GM18517 (cell line): ENCODE data around the gene CUL4B.
A peak's percentile ranks its signal among the peaks of the same experiment; 100 is the strongest.
"Not testable (repeated sequence)": the region's sequence is repeated elsewhere in the genome, so short reads cannot be mapped to it uniquely, and the experiment has no call there.

Source experiments
- ATAC-seq: cut with Tn5 transposase; IDR thresholded peaks from one replicate; pipeline ENCODE4 v1.9.1; 2021; ENCODE audit warnings: mild to moderate bottlenecking, moderate library complexity; ENCODE audit not compliant: unreplicated experiment

The CUL4B gene

DNA sequence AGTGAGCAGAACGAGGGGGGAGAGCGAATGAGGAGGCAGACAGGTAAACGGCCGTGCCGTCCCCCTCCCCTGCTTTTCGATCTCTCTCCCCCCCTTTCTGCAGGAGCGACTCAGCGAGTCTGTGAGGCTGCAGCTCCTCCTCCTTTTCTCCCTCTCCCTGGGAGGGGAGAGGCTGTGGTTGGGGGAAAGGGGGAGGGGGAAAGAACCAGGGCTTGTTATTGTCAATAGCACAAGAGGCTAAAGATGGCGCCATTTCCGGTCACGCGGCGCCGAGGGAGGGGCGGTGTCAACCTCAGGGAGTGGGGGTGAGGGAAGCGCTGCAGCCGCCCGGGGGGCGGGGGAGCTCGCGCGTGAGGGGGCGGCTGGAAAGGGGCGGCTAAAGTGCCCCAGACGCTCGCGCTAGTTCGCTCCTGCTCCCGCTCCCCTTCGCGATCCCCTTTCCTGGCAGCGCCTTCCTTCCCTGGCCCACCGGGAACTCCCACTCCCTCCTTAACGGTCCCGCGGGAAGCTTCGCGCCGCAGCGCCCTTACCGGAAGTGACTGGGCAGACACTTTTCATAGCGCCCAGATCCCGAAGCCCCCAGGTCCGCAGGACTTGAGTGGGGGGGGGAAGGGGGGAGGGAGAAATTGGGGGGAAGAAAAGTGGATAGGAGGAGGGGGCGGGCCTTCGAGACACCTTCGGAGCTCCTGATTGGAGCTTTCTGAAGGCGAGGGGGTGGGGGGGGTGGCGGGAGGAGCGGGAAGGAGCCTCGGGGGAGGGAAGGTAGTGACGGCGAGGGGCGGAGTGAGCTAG lies at the start of gene CUL4B:
TSS of gene CUL4B (minus strand) at position 121 of the 792 bp plus-strand sequence. CDS start 324 bp downstream, outside the sequence.
- ATAC-seq = peak; percentile 77

DNA sequence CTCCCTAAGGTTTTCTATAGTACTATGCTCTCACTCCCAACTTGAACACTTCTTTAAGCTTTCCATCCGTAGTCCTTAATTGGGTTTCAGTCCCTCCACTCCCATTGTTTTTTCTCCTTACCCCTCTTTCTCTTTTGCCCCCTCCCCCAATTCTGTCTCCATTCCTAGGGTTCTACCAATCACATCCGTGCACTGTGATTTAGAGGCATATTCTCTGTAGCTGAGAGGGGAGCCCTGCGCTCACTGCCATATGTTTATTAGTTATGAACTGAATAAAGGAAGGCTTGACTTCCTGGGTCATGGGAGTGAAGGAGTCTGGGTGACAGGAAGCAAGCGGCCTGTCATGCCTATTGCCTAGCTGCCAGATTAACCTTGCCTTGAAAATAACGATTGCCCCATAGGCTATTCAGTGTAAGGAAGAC lies 43.6 kb upstream of the CUL4B start:
- peak; percentile 43 for ATAC-seq

DNA sequence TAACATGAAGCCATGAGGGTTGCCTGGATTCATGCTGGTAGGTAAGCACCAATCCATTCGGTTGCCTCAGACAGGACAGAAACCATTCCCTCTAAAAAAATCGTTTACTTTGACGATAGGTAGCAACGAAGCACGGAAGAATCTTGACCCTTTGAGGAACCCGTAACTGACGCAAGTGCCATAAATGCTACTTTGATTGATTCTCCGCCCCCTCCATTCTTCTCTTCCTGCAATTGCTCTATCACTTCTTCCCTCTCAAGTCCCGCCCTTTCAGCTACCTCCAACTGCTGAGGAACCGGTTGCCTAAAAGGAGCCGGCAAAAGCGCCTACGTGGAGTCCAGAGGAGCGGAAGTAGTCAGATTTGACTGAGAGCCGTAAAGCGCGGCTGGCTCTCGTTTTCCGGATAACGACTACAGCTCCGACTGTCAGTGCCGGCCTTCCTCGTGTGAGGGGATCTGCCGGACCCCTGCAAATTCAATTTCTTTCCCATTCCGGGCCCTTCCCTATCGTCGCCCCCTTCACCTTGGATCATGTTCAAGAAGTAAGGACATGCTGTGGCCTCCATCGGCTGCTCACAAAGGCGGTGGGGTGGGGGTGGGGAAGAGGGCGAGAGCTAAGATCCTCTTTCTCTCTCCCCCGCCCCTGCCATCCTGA lies 43.1 kb upstream of the CUL4B start, which contains the start of gene MCTS1:
TSS of gene MCTS1 (plus strand) at position 395 of the 654 bp plus-strand sequence. CDS start at position 531, 136 bp downstream.
- peak; percentile 85 for ATAC-seq

DNA sequence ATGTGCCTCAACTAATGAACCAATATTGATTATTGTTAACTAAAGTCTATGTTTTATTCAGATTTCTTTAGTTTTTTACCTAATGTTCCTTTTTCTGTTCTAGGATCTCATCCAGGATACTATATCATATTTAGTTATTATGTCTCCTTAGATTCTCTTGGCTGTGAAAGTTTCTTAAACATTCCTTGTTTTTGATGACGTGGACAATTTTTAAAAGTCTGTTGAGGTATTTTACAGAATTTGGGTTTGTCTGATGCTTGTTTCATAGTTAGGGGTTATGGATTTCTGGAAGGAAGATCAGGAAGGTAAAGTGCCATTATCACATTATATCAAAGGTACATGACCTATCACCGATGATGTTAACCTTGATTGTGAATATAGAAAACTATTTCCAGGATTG lies 24.9 kb upstream of the CUL4B start:
- ATAC-seq = no peak

DNA sequence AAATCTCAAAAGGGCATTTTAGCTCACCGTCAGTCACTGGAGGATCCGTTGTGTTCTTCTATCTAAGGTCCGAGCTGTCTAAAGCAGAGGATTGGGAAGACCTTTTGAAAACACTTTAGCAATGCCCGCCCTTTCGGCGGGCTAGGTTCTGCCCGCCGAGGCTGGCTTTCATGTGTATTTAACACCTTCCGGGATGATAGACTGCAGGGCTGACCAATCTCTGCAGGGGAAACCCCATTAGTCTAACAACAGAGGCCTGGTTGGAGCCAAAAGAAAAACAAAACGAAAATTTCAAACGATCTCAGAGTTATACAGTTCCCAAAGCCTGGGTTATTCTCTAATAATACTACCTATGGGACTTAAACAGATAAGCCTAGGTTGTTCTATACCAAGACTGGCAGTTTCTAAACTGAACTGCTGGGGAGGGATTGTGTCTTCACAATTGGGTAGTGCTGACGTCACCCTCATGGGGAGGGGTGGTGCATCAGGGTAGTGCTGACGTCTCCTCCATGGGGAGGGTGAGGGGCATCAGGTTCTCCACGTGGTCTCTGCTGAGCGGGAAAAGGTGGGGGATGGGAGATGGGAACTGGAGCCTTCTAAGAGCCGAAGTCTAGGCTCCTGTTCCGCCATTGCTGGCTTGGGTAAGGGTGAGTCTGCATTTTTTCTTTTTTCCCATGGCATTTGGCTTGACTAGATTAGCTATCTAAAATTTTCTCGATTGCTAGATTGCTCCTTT lies 14.8 kb upstream of the CUL4B start:
- ATAC-seq = no peak

DNA sequence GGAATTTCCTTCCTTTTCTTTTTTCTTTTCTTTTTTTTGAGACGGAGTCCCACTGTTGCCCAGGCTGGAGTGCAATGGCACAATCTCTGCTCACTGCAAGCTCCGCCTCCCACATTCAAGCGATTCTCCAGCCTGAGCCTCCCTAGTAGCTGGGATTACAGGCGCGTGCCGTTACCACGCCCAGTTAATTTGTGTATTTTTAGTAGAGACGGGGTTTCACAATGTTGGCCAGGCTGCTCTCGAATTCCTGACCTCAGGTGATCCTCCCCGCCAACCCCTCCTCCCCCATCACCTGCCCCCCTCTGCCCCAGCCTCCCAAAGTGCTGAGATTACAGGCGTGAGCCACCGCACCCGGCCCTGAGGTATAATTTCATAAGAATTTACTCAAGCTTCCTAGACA lies 13.0 kb upstream of the CUL4B start:
- not testable (repeated sequence) for ATAC-seq

DNA sequence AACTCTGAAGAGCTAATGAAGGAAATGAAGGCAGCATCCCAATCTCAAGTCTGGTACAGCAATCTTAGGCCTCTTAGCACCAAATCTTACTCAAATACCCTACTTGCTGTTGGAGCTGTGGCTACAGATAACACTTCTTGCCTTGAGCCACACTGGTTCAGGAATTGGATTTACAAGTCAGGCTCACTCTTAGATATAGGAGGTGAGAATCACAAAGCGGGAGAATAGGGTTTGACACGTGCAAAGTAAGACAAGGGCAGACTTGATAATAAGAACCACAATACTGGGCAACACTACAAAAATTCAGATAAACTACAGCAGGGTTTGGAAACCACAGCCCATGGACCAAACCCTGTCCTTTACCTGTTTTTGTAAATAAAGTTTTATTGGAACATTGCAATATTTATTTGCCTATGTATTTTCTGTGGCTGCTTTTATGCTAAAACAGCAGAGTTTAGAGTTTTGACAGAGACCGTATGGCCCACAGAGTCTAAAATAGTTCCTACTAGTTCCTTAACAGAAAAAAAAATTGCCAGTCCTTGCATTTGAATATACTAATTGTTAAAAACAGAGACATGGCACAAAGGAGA lies 9.3 kb upstream of the CUL4B start:
- ATAC-seq = no peak

DNA sequence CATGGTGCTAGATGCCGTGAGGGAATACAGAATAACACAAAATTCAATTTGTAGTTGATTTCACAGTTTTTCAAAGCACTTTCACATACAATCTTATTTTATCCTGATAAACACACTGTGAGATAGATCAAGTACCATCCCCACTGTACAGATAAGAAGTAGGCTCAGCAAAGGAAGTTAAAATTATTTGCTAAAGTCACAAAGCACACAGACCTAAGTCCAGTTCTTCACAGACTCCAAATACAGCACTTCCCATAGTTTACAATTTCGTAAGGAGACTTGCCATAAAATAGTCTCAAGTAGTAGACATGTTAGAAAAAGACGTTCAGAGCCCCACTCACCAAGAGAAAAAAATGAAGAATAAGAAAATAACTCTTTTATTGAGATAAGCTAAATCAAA lies 7.8 kb upstream of the CUL4B start:
- no peak for ATAC-seq

DNA sequence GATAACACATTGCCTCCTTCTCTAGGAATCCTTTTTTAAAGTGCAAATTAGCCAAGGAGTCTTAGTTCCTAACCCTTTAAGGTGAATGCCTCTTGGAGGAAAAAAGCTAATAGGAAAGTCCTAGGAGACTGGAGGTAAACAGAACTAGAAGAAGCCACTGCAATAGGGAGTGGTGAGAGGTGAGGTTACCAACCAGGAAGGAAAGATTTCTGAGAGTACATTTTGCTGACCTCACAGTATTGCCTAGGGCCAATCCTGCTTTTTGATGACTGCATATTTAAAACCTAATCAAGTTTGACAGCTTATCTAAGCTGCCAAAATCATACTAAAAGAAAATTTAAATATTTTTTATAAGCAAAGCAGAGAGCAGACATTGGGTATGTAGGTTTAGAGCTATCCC lies 7.3 kb upstream of the CUL4B start:
- no peak for ATAC-seq

DNA sequence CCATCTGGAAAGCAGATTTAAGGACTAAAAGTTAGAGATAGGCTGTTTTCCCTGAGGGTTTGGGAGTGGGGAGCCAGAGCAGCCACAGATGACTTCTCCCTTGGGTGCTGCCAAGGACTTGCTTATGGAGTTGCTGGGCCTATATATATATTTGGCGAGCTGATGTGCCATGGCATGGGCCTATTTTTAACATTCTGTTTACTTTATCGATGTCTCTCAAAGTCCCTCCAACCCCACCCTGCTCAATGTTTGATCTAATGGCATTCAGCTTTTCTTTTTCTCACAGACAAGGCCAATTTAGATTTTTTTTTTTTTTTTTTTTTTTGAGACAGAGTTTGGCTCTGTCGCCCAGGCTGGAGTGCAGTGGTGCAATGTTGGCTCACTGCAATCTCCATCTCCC lies 6.1 kb upstream of the CUL4B start:
- ATAC-seq = no peak

DNA sequence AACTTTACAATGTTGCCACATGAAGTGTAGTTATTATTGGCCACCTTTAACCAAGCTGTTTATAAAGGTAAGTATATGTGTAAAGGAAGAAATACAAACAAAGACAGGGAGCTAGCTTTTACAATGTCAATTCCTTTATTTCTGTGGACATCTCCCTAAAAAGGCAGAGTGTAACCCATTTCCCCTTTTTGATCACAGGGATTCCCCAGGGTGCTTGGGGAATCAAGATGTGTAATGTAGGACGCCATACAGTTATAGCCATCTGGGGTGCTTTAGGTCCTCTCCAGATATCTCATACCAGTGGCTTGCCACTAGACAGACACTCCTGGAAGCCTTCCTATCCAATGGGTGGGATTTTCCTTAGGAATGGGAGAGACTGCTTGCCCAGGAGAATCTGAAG lies 4.2 kb upstream of the CUL4B start:
- ATAC-seq = no peak

DNA sequence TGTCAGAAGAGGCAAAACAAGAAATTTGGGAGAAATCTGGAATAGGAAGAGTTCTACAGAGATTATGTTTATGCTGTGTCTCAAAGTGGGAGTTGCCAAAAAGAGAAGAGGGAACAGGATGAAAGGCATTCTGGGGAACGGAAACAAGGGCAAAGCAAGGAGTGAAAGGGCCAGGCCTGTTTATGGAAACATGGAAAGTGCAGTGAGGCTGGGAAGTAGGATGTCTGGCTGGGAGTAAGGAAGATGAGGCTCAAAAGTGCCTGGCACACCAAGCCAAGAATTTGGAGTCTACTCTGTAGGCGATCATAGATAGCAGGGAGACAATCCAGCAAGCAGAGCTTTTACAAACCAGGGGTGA lies 1.8 kb upstream of the CUL4B start:
- ATAC-seq = no peak

DNA sequence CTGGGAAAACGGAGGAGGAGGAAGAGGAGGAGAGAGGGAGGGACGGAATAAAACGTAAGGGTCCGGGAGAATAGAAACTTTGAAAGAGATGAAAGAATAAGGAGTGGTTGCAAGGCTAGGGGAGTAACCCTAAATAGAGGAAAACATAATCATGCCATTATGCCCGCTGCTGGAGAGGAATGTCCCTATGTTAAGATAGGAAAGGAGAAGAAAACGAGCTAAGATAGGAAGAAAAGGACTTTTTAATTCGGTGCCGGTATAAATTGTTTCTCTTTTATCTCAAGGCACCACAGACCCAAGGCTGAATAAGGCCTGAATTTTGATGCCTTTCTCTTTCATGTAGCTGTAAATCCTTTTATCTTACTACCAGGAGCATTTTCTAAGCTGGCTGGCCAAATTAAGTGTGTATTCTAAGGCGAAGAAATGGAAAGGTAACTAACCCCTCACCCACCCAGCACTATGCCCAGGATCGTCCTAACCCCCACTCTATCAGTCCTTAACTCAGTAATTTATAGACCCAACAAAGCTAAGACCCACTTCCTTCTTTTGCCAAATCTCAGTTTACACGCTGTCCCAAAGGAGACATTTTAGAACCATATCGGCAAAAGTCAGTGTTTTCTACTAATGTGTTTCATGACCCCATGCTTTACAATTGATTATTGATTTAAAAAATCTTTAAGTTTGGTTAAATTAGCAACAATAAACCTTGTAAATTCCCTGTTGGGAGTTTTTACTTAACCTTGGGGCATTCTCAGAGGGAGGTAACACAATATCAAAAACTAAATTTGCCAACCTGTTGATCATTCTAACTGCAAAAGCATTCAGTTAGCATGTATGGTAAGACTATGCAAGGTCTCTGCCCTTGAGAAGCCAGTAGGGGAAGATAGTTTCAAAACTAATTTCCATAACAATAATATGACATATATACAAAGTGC lies 1.1 kb upstream of the CUL4B start:
- ATAC-seq = no peak

DNA sequence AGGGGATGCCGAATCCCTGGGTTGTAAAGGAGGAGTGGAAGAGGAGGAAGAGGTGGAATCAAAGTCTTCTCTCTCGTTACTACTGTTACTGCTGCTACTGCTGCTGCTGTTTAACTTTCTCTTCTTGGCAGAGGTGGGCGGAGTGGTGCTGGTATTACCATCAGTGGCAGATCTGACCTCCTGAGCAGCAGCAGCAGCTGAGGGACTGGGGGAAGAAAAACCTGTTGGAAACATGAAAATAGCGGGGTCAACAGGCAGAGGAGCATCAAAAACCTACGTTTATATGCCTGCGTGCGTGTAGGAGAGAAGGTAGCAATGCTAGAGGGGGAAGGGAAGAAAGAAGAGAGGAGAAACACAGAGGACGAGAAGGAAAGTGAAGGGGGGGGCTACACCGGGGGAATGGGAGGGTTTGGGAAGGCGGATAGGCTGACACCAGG lies 339 bp downstream of the CUL4B start:
- ATAC-seq = peak; percentile 36

DNA sequence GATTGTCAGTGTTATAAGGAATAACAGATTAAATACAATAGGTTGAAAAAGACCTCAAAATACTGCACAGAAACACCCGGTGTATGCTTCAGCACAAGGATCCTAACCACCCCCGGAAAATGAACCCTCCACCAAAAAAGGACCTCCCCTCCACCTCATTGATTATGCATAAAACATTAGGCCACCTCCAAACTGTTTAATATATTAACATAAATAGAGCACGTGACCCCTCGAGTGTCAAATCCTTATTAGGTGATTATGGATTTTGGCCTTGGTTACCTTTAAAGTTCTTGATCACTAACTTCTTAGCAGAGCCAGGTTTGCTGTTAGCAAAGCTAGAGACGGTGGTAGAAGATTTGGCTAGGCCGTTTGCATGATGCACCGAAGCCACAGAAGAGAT lies 958 bp downstream of the CUL4B start:
- ATAC-seq = no peak

DNA sequence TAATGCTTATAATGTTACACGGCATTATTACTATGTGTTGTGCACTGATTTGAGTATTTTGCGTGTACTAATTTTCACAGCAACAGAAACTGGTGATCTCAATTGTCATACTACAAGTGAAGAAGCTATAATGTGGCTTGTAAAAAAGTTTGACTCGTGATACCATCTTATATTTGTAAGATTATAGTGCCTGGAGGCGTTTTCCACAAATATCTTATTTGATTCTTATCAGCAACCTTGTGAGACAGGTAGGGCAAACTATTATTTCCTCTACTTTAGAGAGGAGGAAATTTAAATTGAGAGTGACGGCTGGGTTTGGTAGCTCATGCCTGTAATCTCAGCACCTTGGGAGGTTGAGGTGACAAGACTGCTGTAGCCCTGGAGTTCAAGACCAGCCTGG lies 4.5 kb downstream of the CUL4B start:
- ATAC-seq = no peak

DNA sequence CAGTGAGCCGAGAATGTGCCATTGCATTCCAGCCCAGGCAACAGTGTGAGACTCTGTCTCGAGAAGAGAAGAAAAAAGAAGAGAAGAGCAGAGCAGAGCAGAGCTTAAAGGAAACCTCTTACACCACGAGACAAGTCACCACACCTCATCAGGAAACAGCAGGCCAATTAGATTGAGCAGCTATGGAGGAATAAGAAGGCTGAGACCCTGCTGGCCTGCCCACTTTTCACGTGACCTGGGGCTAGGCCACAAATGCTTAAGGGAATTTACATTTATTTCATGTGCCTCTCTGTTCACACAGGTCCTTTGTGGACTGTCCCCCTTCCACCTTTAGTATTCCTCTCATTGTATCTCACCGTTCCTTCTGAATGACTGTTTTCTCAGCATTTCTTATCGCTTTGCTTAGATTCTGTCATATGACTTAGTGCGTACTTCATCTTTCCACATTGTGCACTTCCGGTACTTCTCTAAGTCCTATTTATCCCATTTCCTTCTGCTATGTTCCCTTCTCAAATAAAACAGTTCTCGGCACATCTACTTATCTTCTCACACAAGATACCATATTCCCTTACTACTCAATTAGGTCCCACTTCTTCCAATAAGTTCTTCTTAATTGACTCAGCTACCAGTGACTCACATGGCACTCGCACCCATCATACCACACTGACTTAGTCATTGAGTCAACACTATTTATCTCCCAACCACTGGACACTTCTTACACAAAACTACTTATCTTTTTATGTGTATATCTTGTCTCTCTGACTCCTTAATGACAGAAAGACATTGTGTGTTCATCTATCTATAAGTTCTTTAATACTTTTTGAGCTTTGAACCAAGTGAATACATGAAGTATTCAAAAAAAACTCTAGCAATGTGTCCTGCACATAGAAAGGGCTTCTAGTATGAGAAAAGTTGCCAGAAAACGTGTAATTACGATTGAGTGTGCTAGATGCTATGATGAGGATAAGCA lies 11.0 kb downstream of the CUL4B start:
- no peak for ATAC-seq

DNA sequence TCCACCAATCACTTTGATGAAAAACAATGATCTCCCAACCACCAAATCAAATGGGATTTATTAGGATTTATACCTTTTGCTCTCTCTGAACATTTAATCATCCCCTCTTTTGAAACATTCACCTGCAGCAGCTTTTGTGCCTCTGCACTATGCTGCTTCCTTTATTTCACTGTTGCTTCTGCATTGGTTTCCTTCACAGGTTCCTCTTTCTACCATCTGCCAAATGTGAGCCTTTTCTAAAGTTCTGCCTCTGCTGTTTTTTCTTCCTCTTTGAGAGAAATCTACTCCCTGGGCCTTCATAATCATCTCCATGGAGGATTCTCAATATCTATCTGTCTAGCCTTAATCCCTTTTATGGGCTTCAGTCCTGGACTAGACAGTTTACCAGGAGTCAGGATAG lies 24.7 kb downstream of the CUL4B start:
- ATAC-seq = no peak
